H9 (cell line): Measurements from ENCODE around the gene IGF1R. TPM values are rescaled to one million over a fixed set of nuclear protein-coding genes. Genes with fewer than 3 reads are reported as not detected.
A peak's percentile ranks its signal among the peaks of the same experiment; 100 is the strongest.

Experiments
- DNase-seq: peaks from one replicate; pipeline ENCODE4 v3.0.0-alpha.2; 2017
- H2AFZ ChIP-seq: one replicate; pipeline ENCODE4 v1.6.1; 2013; ENCODE audit warnings: mild to moderate bottlenecking, low read length, control low read depth, moderate library complexity
- H2AK5ac ChIP-seq: 2 replicates; pipeline ENCODE4 v1.6.1; 2013; ENCODE audit warnings: low read length, control low read depth, mixed read lengths; ENCODE audit not compliant: insufficient read length
- H2BK120ac ChIP-seq: one replicate; pipeline ENCODE4 v1.6.1; 2013; ENCODE audit warnings: low read depth, mild to moderate bottlenecking, low read length, control low read depth, inconsistent platforms; ENCODE audit not compliant: poor library complexity, severe bottlenecking
- H2BK12ac ChIP-seq: 2 replicates; pipeline ENCODE4 v1.6.1; 2013; ENCODE audit warnings: low read length, control low read depth, mixed read lengths, low read depth; ENCODE audit not compliant: insufficient read length
- H2BK15ac ChIP-seq: 2 replicates; pipeline ENCODE4 v1.6.1; 2013; ENCODE audit warnings: low read depth, low read length, control low read depth
- H2BK20ac ChIP-seq: one replicate; pipeline ENCODE4 v1.6.1; 2013; ENCODE audit warnings: low read depth, mild to moderate bottlenecking, low read length, control low read depth, inconsistent platforms; ENCODE audit not compliant: poor library complexity, severe bottlenecking
- H2BK5ac ChIP-seq: 2 replicates; pipeline ENCODE4 v1.6.1; 2013; ENCODE audit warnings: low read length, control low read depth, mixed read lengths; ENCODE audit not compliant: insufficient read length
- H3K14ac ChIP-seq: 2 replicates; pipeline ENCODE4 v1.6.1; 2013; ENCODE audit warnings: low read length, control low read depth; ENCODE audit not compliant: insufficient read depth
- H3K18ac ChIP-seq: 2 replicates; pipeline ENCODE4 v1.6.1; 2013; ENCODE audit warnings: low read depth, mild to moderate bottlenecking, mixed read lengths, low read length, control low read depth; ENCODE audit not compliant: insufficient read length
- H3K23ac ChIP-seq: 2 replicates; pipeline ENCODE4 v1.6.1; 2013; ENCODE audit warnings: low read length, control low read depth, mixed read lengths, low read depth; ENCODE audit not compliant: insufficient read length
- H3K23me2 ChIP-seq: 2 replicates; pipeline ENCODE4 v1.6.1; 2013; ENCODE audit warnings: low read depth, mild to moderate bottlenecking, mixed read lengths, low read length, control low read depth; ENCODE audit not compliant: insufficient read length, poor library complexity, severe bottlenecking
- H3K27ac ChIP-seq: 2 replicates; pipeline ENCODE4 v1.5.1; 2013; ENCODE audit warnings: low read length, control low read depth, mixed read lengths, low read depth; ENCODE audit not compliant: insufficient read length
- H3K27me3 ChIP-seq: 2 replicates; pipeline ENCODE4 v1.6.1; 2013; ENCODE audit warnings: low read length, control low read depth, inconsistent platforms; ENCODE audit not compliant: insufficient read depth
- H3K4ac ChIP-seq: 2 replicates; pipeline ENCODE4 v1.6.1; 2013; ENCODE audit warnings: low read depth, mild to moderate bottlenecking, control low read depth, inconsistent platforms, low read length, moderate library complexity
- H3K4me1 ChIP-seq: 2 replicates; pipeline ENCODE4 v1.6.1; 2013; ENCODE audit warnings: low read length, control low read depth, inconsistent platforms; ENCODE audit not compliant: insufficient read depth
- H3K4me2 ChIP-seq: 2 replicates; pipeline ENCODE4 v1.6.1; 2013; ENCODE audit warnings: low read length, control low read depth, mixed read lengths; ENCODE audit not compliant: insufficient read length, insufficient read depth
- H3K56ac ChIP-seq: 2 replicates; pipeline ENCODE4 v1.6.1; 2013; ENCODE audit warnings: low read depth, mild to moderate bottlenecking, mixed read lengths, low read length, control low read depth; ENCODE audit not compliant: insufficient read length
- H3K79me1 ChIP-seq: 2 replicates; pipeline ENCODE4 v1.6.1; 2013; ENCODE audit warnings: low read depth, mild to moderate bottlenecking, moderate library complexity, low read length, control low read depth, inconsistent platforms; ENCODE audit not compliant: insufficient read depth, poor library complexity, severe bottlenecking
- H3K79me2 ChIP-seq: 2 replicates; pipeline ENCODE4 v1.6.1; 2013; ENCODE audit warnings: low read length, control low read depth, inconsistent platforms; ENCODE audit not compliant: insufficient read depth
- H3K9ac ChIP-seq: 2 replicates; pipeline ENCODE4 v1.6.1; 2013; ENCODE audit warnings: low read length, control low read depth, mixed read lengths; ENCODE audit not compliant: insufficient read length; ENCODE audit errors: extremely low read depth
- H3K9me3 ChIP-seq: one replicate; pipeline ENCODE4 v1.6.1; 2013; ENCODE audit warnings: low read depth, low read length, inconsistent platforms; ENCODE audit not compliant: control insufficient read depth
- H3T11ph ChIP-seq: one replicate; pipeline ENCODE4 v1.6.1; 2013; ENCODE audit warnings: mild to moderate bottlenecking, low read length, control low read depth, inconsistent platforms
- H4K20me1 ChIP-seq: one replicate; pipeline ENCODE4 v1.6.1; 2013; ENCODE audit not compliant: control insufficient read depth, insufficient read length, insufficient read depth
- H4K5ac ChIP-seq: 2 replicates; pipeline ENCODE4 v1.6.1; 2013; ENCODE audit warnings: low read depth, mild to moderate bottlenecking, mixed read lengths, low read length, control low read depth; ENCODE audit not compliant: insufficient read length
- H4K8ac ChIP-seq: replicated peaks from 2 replicates; pipeline ENCODE4 v1.6.1; 2013; ENCODE audit warnings: low read length, control low read depth, mixed read lengths, low read depth; ENCODE audit not compliant: insufficient read length
- H4K91ac ChIP-seq: 2 replicates; pipeline ENCODE4 v1.6.1; 2013; ENCODE audit warnings: low read depth, mild to moderate bottlenecking, moderate library complexity, mixed read lengths, low read length, control low read depth; ENCODE audit not compliant: insufficient read length
- H3K27ac Mint-ChIP-seq, 3 experiments: 2 replicates in 2 of 3; 3 replicates in 1 of 3; pipeline ENCODE4 v1.8.0; 2020 to 2021; ENCODE audit warnings: mixed read lengths in 3 of 3, mild to moderate bottlenecking in 1 of 3, moderate library complexity in 1 of 3
- H3K27me3 Mint-ChIP-seq: 2 replicates; pipeline ENCODE4 v1.8.0; 2021; ENCODE audit warnings: low read depth, mild to moderate bottlenecking, moderate library complexity, mixed read lengths
- H3K36me3 Mint-ChIP-seq, 3 experiments: 2 replicates in 2 of 3; 3 replicates in 1 of 3; pipeline ENCODE4 v1.8.0; 2020 to 2021; ENCODE audit warnings: low read depth in 3 of 3, mixed read lengths in 3 of 3; ENCODE audit not compliant: insufficient read depth in 1 of 3
- H3K4me1 Mint-ChIP-seq, 2 experiments: 2 replicates each; pipeline ENCODE4 v1.8.0; 2020; ENCODE audit warnings: mixed read lengths in 2 of 2
- H3K4me3 Mint-ChIP-seq, 2 experiments: 2 replicates in 1 of 2; 3 replicates in 1 of 2; pipeline ENCODE4 v1.8.0; 2020 to 2021; ENCODE audit warnings: mild to moderate bottlenecking in 2 of 2, mixed read lengths in 2 of 2, moderate library complexity in 1 of 2
- H3K9me3 Mint-ChIP-seq, 2 experiments: 2 replicates in 1 of 2; 3 replicates in 1 of 2; pipeline ENCODE4 v1.8.0; 2020; ENCODE audit warnings: mild to moderate bottlenecking in 2 of 2, mixed read lengths in 2 of 2, moderate library complexity in 1 of 2
- CTCF ChIP-seq: fragments of 200-600 bp; sonication (generic); conservative IDR thresholded peaks from 3 replicates; pipeline ENCODE4 v1.8.0; 2021; ENCODE audit warnings: antibody characterized with exemption, mild to moderate bottlenecking
- WGBS: extraction: QIAGEN DNeasy Blood & Tissue Kit; methylation state at CpG from one replicate; pipeline ENCODE4 v1.1.7; 2013; ENCODE audit warnings: missing lambda C conversion rate, low lambda C conversion rate, mixed read lengths; ENCODE audit not compliant: insufficient read length; ENCODE audit errors: extremely low coverage; 5-methylcytosine and 5-hydroxymethylcytosine counted together
- total RNA-seq: library from RNA; stranded (reverse); gene quantifications from 2 replicates; pipeline ENCODE4 v1.2.1, GENCODE V29; 2021

Gene IGF1R
- total RNA-seq, 1 experiment from 2014 or later = 70.0 TPM

DNA sequence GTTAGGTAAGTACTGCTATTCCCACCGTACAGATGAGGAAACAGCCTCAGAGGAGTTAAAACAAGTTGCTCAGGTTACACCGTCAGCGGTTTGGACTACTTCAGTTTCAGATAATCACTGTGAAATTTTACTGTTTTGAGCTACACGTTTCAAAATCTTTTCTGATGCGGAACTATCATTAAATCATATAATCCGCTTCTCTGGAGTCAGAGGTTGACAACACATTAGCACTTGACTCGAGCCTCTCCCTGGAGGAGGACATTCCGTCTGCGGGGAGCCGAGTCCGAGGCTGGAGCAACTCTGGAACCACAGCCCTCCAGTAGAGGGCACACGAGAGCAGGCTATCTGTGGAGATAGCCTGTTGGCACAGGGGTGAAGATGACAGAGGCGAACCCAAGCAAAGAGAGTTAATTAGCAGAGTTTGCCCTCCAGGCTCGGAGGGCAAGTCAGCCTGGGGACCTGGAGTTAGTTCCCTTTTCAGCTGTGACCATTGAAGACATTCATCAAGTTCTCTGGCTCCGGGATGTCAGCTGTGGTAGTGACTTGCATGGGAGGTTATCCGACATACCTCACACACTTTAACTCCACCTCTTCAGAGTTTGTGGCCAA lies 131.2 kb downstream of the IGF1R start:
- no peak overlapping the region for H3K27ac ChIP-seq
- H2BK5ac ChIP-seq = no peak overlapping the region
- H4K20me1 ChIP-seq = no peaks in the 10 kb centered on the region
- no CpG with 5 or more reads among the region's 16 CpGs for WGBS
- H3K27me3 ChIP-seq = no peaks in the 10 kb centered on the region
- no peak overlapping the region for H3K18ac ChIP-seq
- H3K79me2 ChIP-seq = peaks cover 11% of the 10 kb centered on the region; the same call in 1 of the 2 replicates
- H2BK20ac ChIP-seq = no peak overlapping the region
- H2BK120ac ChIP-seq = no peak overlapping the region
- H3K9me3 ChIP-seq = no peaks in the 10 kb centered on the region
- no peak overlapping the region for H3K4ac ChIP-seq
- no peaks in the 10 kb centered on the region for H3K23me2 ChIP-seq
- H3K79me1 ChIP-seq = peaks cover 9% of the 10 kb centered on the region
- no peaks in the 10 kb centered on the region; a peak in 2 of 7 replicates for H3K36me3 Mint-ChIP-seq
- no peak overlapping the region for H3K4me2 ChIP-seq
- TF ChIP-seq CTCF = peak; percentile 99
- no peak overlapping the region for H2AFZ ChIP-seq
- H3K4me1 ChIP-seq = peaks cover 6% of the 10 kb centered on the region; the same call in 1 of the 2 replicates
- no peak overlapping the region for H3T11ph ChIP-seq
- H2BK12ac ChIP-seq = no peak overlapping the region
- H3K56ac ChIP-seq = no peak overlapping the region
- no peak overlapping the region for H2BK15ac ChIP-seq
- no peaks in the 10 kb centered on the region for H3K27me3 Mint-ChIP-seq
- H2AK5ac ChIP-seq = no peak overlapping the region
- no peaks in the 10 kb centered on the region for H3K9me3 Mint-ChIP-seq
- no peak overlapping the region for H3K9ac ChIP-seq
- H4K91ac ChIP-seq = no peak overlapping the region
- H3K14ac ChIP-seq = no peak overlapping the region
- H3K23ac ChIP-seq = no peak overlapping the region
- no peak overlapping the region for H4K5ac ChIP-seq
- H3K4me1 Mint-ChIP-seq = peaks cover 54 to 56% of the 10 kb centered on the region in 2 experiments
- H4K8ac ChIP-seq = no peak overlapping the region
- peak; percentile 91 for DNase-seq
- no peak overlapping the region for H3K4me3 Mint-ChIP-seq
- peak overlapping the region; percentile 8 to 79 (median 36); a peak in 4 of 7 replicates for H3K27ac Mint-ChIP-seq
